ENCODE measurements around the gene SCUBE1.
A peak's percentile ranks its signal among the peaks of the same experiment; 100 is the strongest.

The SCUBE1 gene

GRCh38 chr22:43329061-43329460 lies 14.1 kb downstream of the SCUBE1 start:
- DNase-seq (ENCODE audit: low spot score): no peak

GRCh38 chr22:43327157-43327438 lies 16.1 kb downstream of the SCUBE1 start:
- DNase-seq (ENCODE audit: low spot score): no peak

- no peak for DNase-seq (ENCODE audit: low spot score)
These were observed 16.6 kb downstream of the SCUBE1 start for GRCh38 chr22:43326331-43327156.

GRCh38 chr22:43325176-43325575 lies 18.0 kb downstream of the SCUBE1 start:
- DNase-seq (ENCODE audit: low spot score): no peak

- no peak for DNase-seq (ENCODE audit: low spot score)
These were observed 21.9 kb downstream of the SCUBE1 start for GRCh38 chr22:43320943-43321900.

- DNase-seq (ENCODE audit: low spot score): no peak
These were observed 23.3 kb downstream of the SCUBE1 start for GRCh38 chr22:43319661-43320486.

- peak; percentile 73 for DNase-seq (ENCODE audit: low spot score)
These were observed 25.9 kb downstream of the SCUBE1 start for GRCh38 chr22:43317239-43317638.

GRCh38 chr22:43315687-43316217 lies 27.4 kb downstream of the SCUBE1 start:
- no peak for DNase-seq (ENCODE audit: low spot score)

GRCh38 chr22:43314611-43315010 lies 28.6 kb downstream of the SCUBE1 start:
- no peak for DNase-seq (ENCODE audit: low spot score)

- no peak for DNase-seq (ENCODE audit: low spot score)
These were observed 29.2 kb downstream of the SCUBE1 start for GRCh38 chr22:43313890-43314474.

- DNase-seq (ENCODE audit: low spot score): no peak
These were observed 29.8 kb downstream of the SCUBE1 start for GRCh38 chr22:43313244-43313889.

GRCh38 chr22:43312608-43313007 lies 30.6 kb downstream of the SCUBE1 start:
- no peak for DNase-seq (ENCODE audit: low spot score)

GRCh38 chr22:43310798-43311197 lies 32.4 kb downstream of the SCUBE1 start:
- DNase-seq (ENCODE audit: low spot score): no peak

- no peak for DNase-seq (ENCODE audit: low spot score)
These were observed 32.9 kb downstream of the SCUBE1 start for GRCh38 chr22:43310311-43310710.

- no peak for DNase-seq (ENCODE audit: low spot score)
These were observed 34.3 kb downstream of the SCUBE1 start for GRCh38 chr22:43308836-43309235.

GRCh38 chr22:43308060-43308830 lies 34.9 kb downstream of the SCUBE1 start:
- DNase-seq (ENCODE audit: low spot score): peak; percentile 38

- DNase-seq (ENCODE audit: low spot score): no peak
These were observed 37.4 kb downstream of the SCUBE1 start for GRCh38 chr22:43305806-43306205.

GRCh38 chr22:43304831-43305590 lies 38.2 kb downstream of the SCUBE1 start:
- DNase-seq (ENCODE audit: low spot score): no peak

- no peak for DNase-seq (ENCODE audit: low spot score)
These were observed 39.4 kb downstream of the SCUBE1 start for GRCh38 chr22:43303751-43304150.
